ENCODE results near the gene NEURL3.

DNA sequence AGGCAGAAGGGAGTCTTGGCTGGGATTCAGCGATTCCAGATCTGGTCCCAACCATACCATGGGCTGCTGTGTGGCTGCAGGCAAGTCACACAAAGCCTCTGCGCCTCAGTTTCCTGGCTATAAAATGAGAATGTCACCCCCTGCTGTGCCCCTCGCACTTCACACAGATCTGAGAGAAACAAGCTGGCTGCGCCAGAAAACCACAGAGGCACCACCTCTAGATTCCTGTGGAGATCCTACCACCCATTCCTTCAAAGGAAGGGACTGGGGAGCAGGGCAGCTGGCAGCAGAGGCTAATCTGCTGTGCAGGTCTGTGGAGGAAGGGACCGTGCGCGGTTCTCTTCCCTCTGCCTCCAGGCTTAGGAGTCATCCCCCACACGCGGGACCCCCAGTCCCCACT lies 19.8 kb downstream of the NEURL3 start:
- TF ChIP-seq, protein P1, sequence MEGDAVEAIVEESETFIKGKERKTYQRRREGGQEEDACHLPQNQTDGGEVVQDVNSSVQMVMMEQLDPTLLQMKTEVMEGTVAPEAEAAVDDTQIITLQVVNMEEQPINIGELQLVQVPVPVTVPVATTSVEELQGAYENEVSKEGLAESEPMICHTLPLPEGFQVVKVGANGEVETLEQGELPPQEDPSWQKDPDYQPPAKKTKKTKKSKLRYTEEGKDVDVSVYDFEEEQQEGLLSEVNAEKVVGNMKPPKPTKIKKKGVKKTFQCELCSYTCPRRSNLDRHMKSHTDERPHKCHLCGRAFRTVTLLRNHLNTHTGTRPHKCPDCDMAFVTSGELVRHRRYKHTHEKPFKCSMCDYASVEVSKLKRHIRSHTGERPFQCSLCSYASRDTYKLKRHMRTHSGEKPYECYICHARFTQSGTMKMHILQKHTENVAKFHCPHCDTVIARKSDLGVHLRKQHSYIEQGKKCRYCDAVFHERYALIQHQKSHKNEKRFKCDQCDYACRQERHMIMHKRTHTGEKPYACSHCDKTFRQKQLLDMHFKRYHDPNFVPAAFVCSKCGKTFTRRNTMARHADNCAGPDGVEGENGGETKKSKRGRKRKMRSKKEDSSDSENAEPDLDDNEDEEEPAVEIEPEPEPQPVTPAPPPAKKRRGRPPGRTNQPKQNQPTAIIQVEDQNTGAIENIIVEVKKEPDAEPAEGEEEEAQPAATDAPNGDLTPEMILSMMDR (IDR thresholded peaks at IDR 0.05): no peak
- TF ChIP-seq EZH2 (IDR thresholded peaks at IDR 0.05) (no peak), EZH2phosphoT487 (IDR thresholded peaks at IDR 0.05) (no peak)
